Neural cell (in vitro differentiated cells): ENCODE measurements around the gene HIBADH. TPM values are rescaled to one million over a fixed set of nuclear protein-coding genes. Genes with fewer than 3 reads are reported as not detected.

ENCODE experiments used
- polyA plus RNA-seq: library from polyadenylated mRNA; depleted of rRNA; stranded (reverse); fragments of >200 nt; gene quantifications from 2 replicates; pipeline ENCODE4 v1.2.3, GENCODE V29; 2014

The HIBADH gene
- polyA plus RNA-seq, 1 donor from 2014 or later, result 14.4 TPM

Other genes starting within 250 kb of the HIBADH start
- gene TAX1BP1, start 77.3 kb upstream of the HIBADH start, polyA plus RNA-seq, result 96.7 and 115 TPM in 2 replicates